Stimulated activated CD8-positive, alpha-beta memory T cell treated with anti-CD3 and anti-CD28 coated beads, Interleukin-12 subunit alpha, Interleukin-12 subunit beta, amount 100 ng/mL, for 4 hours (primary cell): ENCODE data around the gene COP1.

ENCODE experiments used
- DNase-seq: peaks from one replicate; pipeline ENCODE4 v3.0.0-alpha.2; 2020; ENCODE audit warnings: low read depth

Gene COP1

DNA sequence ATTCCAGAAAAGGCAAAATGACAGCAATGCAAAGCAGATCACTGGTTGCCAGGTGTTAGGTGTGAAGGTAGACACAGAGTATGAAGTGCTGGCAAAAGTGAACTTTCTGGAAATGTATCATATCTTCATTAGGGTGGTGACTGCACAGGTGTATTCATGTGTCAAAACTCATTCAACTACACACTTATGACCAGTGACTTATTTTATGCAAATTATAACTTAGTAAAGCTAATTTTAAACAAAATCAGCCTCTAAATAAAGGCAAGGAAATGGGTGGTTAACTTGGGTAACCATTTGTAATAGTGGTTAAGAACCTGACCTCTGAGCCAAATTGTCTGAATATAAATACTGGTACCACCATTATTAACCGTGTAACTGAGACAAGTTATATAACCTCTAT, 7.4 kb downstream of the COP1 start:
- no peak for DNase-seq

DNA sequence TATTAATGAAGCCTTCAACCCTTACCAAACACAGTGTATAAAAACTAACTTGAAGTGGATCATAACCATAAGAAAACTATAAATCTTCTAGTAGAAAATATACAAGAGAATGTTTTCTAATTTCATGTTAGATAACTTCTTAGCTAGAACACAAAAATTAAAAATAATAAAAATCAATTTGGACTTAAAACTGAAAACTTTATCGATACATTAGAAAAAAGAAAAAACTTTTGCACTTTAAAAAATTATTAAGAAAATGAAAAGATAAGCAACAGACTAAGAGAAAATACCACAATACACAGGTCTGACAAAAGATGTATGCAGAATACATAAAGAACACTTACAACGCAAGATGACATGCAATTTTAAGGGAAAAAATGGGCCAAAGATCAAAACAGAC, 8.7 kb downstream of the COP1 start:
- no peak for DNase-seq

DNA sequence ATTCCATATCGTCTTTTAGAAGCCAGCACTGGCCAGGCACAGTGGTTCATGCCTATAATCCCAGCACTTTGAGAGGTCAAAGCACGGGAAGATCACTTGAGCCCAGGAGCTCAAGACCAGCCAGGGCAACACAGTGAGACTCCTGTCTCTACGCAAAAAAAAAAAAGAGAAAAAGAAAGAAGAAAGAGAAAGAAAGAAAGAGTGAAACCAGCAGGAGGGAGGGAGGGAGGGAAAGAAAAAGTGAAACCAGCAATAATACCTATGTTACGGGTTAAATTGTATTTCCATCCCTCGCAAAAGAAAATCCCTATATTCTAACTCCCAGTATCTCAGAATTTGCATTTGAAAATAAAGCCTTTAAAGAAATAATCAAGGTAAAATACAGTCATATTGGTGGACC, 10.4 kb downstream of the COP1 start:
- no peak for DNase-seq

DNA sequence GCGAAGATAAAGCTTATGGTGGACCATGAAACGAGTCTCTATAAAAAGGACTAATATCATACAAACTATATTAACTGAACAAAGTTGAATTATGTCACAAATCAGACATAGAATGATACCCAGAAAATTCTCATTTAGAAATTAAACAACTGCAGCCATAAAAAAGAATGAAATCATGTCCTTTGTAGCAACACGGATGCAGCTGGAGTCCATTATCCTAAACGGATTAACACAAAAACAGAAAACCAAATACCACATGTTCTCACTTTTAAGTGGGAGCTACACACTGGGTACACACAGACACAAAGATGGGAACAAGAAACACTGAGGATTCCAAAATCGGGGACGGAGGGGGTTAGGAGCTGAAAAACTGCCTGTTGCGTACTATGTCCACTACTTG, 11.5 kb downstream of the COP1 start:
- no peak for DNase-seq

DNA sequence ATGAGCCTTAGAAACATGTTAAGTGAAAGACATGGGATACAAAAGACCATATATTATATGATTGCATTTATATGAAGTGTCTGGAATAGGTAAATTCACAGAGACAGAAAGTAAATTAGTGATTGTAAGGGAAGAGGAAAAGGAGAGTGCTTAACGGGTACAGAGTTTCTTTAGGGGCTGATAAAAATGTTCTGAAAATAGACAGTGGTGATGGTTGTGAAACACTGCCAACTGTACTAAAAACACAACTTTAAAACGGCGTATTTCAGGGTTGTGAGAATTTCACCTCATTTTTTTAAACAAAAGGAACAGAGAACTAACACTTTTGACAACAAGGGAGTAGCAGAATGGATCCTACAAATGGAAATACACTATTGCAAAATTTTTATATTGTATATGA, 13.4 kb downstream of the COP1 start:
- no peak for DNase-seq

DNA sequence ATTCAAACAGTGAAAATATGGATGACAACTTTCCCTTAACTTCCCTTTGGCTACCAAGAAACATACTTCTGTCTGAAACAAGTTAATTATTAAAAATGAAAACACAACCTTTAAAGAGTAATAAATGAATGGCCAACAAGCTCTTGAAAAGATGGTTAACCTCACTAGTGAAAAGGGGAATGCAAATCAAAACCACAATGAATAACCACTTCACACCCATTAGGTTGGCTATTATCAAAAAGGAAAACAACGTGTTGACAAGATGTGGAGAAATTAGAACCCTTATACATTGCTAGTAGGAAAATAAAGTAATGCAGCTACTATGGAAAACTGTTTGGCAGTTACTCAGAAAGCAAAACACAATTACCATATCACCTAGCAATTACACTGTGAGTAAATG, 14.1 kb downstream of the COP1 start:
- DNase-seq = no peak

DNA sequence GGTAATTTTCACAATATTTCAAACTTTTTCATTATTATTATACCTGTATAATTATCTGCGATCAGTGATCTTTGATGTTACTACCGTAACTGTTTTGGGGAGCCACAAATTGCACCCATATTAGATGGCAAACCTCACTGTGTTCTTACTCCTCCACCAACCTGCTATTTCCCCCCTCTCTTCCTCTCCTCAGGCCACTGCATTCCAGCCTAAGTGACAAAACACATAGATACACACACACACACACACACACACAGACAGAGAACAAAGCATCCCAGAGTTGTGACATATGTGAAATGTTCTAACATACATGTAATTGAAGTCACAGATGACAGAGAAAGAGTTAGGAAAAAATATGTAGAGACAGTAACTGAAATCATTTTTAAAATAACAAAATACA, 18.5 kb downstream of the COP1 start:
- no peak for DNase-seq

DNA sequence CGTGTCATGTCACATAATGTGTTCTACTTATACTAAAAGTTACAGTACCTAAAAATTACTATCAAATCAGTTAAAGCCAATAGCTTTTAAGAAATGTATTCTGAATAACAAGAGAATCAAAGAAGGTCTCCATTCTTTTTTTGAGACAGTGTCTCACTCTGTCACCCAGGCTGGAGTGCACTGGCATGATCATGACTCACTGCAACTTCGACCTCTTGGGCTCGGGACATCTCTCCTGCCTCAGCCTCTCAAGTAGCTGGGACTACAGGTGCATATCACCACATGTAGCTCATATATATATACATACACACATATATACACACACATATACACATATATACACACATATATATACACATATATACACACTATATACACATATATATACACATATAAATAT, 20.1 kb downstream of the COP1 start:
- DNase-seq = no peak

DNA sequence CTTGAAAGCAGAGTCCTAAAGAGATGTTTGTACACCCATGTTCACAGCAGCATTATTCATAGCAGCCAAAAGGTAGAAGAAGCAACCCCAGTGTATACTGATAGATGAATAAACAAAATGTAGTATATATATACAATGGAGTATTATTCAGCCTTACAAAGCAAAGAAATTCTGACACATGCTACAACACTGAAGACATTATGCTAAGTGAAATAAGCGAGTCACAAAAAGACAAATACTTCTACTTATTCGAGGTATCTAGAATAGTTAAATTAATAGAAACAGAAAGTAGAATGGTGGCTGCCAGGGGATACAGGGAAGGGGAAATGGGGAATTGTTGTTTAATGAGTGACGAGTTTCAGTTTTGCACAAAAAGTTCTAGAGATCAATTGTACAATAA, 23.5 kb downstream of the COP1 start:
- DNase-seq = no peak

DNA sequence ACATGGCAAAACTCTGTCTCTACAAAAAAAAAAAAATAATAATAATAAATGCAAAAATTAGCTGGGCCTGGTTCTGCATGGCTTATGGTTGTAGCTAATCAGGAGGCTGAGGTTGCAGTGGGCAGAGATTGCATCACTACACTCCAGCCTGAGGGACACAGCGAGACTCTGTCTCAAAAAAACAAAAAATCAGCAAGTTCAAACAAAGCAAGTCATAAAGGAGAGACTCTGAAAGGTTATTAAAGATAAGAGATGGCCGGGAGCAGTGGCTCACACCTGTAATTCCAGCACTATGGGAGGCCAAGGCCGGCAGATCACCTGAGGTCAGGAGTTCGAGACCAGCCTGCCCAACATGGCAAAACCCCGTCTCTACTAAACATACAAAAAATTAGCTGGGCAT, 28.8 kb downstream of the COP1 start:
- DNase-seq = no peak

DNA sequence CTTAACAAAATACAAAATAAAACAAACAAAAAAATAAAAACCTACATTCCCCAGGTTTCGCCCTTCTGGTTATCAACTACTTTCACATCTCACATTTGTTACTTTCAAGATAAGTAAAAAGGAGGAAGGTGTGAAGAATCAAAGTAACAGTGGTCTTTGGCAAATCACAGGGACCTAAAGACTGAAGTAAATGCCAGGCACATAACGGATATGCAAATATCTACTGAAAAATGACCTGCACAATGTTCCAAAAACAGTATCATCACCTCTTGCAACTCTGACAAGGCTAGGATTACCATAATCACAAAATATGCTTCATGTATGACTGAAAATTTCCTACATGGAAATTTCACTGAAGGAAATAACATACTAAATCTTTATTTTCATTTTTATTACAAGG, 29.3 kb downstream of the COP1 start:
- no peak for DNase-seq

DNA sequence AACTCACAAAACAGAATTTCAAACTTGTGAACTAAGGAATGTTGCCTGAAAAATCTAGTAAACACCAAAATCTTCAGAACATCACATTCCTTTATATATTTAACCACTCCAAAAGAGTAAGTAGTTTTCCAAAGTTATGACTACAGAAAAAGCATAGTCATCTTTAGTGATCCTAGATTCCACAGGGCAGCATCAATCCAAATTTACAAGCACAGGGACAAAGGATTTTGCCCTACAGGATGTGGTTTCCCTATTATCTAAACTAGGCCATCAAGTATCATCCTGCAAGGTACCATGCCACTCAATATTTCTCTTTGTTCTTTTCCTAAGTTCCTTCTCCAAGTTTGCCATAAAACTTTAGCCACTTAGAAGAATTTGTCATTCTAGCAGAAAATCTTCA, 33.0 kb downstream of the COP1 start:
- DNase-seq = no peak

DNA sequence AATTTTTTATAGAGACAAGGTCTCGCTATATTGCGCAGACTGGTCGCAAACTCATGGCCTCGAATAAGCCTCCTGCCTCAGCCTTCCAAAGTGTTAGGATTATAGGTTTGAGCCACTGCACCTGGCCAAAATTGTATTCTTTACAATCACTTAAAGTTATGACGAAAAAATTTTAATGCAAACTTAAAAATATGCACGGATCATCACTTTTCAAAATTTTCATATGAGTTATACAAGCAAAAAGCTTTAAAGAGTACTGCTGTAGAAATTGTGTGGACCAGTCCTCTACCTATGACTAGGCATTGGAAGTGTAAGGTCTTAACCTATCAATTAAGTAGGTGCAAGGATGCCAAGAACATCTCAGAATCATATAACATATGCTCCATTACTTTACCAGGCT, 34.9 kb downstream of the COP1 start:
- DNase-seq = no peak

DNA sequence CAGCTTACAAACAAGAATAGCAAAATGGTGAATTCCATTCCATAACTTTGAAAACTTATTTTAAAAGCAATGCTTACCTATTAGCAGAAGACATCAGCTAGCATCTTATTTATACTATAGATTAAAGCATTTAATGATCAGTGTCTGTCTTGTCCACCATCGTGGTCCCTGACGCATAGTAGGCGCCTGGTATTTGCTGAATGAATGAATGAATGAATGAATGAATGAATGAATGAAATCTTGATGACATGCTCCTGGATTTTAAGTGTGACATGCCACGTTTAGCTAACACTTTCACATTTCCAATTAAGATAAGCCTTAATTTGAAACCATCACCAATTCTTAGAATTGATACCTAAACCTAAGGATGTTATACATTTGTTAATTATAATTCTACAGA, 39.9 kb downstream of the COP1 start:
- no peak for DNase-seq

DNA sequence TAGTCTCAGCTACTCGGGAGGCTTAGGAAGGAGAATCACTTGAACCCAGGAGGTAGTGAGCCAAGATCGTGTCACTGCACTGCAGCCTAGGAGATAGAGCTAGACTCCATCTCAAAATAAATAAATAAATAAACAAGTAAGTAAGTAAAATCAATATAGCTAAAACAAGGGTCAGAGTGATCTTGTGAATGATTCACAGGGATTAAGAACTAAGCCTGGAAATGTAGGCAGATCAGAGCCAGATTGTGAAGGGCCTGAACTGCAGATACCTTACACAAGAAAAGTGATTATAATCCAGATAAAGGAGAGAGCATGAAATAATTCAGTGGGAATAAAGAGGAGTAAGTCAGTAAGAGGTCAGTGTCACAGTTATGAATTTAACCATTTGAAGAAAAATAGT, 41.5 kb downstream of the COP1 start:
- no peak for DNase-seq

DNA sequence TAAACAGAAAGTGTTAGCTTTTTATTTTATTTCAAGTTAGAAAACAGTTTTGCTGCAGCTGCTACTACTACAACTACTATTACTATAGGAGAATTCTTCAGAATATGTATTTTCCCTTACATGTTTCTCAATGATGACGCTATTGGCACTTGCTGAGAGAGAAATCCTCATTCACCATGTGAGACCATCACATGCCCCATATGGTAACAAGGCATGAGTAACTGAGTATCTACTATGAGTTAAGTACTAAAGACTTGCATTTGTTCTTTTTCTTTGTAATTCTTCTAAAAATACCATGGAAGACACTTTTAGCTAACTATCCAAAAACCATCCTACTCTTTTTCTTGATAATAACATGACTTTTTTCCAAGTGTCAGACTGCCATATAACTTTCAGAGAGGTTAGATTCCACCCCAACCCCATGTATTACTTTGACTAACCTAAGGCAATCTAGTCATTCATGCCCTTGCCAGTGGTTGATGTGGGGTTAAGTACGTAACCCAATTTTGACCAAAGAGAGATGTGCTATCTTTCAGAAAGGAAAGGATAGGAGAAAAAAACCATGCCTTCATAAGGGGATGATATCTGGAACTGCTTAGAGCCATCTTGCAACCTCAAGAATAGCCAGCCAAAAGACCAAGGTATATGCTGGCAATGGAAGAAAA, 42.9 kb downstream of the COP1 start:
- no peak for DNase-seq

DNA sequence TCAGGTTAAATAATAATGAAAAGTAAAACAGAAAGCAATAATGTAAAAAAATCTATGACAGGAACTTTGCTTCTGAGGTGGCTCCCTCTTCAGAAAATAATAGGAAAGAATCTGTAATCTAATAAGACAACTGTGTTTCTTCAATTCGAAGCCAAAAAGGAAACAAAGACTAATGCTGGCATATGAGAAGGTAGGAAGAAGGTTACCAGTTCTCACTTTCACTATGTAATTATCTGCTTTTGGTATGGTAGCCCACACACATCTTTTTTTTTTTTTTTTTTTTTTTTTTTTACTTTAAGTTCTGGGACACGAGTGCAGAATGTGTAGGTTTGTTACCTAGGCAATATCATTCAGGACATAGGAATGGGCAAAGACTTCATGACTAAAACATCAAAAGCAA, 47.1 kb downstream of the COP1 start:
- no peak for DNase-seq

DNA sequence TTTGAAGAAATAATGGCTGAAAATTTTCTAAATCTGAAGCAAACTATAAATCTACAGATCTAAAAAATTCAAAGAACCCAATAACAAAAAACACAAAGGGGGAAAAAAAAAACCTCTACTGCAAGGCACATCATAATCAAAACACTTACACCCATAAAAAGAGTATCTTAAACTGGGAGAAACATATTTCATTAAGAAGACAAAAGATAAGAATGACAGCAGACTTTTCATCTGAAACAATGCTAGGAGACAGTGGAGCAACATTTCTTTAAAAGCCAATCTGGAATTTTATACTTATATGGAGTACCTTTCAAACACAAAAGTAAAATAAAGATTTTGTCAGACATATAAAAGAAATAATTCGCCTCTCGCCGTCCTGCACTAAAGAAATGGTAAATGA, 49.1 kb downstream of the COP1 start:
- DNase-seq = no peak

DNA sequence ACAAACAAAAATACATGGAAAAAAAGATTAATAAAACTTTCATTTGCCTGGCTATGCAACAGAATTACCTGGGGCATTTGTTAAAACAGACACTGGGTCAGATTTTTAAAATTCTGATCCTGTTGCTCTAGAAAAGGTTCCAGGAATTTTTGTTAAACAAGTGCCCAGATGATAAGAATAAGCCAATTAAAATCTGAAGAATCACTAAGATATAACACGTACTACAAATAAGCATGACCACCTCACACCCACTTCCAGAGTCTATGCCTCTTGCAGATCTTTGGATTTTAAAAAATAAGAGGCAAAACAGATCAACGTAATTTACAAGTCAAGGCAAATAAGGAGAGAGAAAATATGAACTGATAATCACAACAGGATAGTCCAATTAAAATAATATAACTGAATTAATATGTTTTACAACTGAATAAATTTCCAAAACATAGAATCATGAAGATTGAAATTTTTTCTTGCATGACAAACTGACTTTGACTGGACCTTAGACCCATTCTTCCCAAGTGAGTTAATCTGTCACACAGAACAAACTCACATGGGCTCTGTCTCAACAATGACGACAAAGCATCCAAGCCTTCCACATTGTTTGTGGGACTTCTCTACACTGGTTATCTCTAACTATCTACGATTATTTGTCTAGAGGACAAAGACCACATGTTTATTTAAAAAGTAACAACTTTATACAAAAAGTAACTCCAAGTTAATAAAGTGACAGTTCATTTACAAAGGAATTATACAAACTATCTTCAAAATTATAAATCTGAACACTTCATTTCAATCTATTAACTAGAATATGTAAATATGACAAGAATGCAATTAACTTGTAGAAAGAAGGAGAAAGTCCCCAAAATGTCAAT, 56.9 kb downstream of the COP1 start:
- DNase-seq = no peak

DNA sequence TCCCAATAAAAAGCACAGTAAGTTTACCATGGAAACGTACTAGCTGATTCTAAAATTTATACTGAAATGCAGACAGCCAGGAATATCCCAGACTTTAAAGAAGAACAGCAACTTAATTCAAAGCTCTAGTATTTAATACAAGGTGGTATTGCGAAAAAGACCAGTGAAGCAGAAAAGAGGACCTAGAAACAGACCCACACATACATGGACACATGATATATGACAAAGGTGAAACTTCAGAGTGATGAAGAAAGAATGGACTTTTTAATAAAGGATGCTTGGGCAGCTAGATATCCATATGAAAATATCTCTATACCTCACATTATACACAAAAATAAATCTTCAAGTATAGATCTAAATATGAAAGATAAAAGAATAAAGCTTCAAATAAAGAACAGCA, 62.6 kb downstream of the COP1 start:
- no peak for DNase-seq

DNA sequence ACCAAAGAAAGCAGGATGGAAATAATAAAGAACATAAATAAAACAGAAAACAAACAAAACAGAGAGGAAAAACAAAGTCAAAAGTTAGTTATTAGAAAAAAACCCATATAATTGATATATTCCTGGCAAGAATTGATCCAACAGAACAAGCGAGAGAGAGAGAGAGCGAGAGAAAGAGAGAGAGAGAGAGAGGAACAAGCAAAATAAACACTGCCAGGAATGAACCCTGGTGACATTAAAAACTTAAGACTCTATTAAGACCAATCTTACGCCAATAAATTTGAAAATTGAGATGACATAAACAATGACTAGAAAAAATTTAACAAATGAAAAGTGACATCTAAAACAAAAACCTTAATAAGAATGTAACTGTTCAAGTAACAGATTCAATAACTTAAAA, 64.1 kb downstream of the COP1 start:
- DNase-seq = no peak

DNA sequence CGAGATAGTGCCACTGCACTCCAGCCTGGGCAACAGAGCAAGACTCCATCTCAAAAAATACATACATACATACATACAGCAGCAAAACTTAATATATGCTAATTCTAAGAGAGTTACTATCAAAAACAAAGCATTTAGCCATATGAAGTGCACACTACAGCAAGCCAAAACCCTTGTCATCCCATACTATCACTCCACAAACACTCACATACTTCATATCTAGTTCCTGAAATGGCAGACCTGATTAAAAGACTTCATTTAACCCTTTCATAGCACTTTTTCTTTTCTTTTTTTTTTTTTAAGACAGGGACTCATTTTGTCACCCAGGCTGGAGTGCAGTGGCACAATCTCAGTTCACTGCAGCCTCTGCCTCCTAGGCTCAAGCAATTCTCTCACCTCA, 65.6 kb downstream of the COP1 start:
- DNase-seq = no peak

DNA sequence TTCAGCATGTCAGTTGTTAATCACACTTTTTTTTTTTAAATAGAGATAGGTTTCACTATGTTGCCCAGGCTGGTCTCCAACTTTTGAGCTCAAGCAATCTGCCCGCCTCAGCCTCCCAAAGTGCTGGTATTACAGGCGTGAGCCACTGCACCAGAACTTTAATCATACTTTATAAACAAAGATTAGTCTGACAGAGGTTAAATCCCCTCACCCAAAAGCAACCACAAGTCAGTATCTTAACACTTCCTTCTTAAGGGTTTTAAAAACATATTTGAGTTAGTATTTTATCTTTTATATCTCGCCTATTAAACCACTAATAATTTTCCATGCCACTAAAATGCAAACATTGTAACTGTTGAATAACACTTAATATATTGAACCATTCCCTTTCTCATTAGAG, 70.2 kb downstream of the COP1 start:
- no peak for DNase-seq

DNA sequence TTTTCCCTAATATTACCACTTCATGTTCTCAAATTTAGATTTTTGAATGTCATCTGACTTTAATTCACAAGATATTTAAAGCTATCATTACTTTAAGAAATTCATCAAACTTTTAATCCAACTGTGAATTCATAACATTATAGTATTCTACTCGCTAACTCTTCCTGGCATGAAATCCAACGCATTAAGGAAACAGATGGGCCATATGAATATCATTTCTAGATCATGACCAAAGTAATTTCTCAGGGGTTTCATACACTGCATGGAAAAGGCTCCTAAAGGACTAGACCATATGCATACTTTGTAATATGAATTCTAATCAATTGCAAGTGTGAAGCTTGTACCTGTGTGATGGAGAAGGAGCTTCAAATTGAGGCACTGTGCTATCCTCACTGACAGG, 72.4 kb downstream of the COP1 start:
- no peak for DNase-seq
